ENCODE results near the gene HTR2B.

DNA sequence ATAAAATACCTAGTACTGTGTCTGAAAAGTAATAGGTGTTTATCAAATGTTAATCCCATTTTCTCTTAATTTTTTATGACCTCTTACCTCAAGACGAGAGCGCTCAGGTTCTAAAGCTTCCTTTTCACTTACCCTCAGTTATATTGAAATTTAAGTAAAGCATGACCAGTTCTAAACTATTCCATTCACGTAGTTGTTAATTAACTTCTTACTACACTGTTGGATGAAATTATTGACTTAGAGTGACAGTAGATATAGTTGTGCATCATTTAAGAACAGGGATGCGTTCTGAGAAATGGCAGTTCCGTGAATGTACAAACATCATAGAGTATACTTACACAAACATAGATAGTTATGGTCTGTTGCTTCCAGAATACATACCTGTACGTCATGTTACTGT lies 20.1 kb upstream of the HTR2B start:
- no peak for TF ChIP-seq POLR2AphosphoS5 (IDR thresholded peaks at IDR 0.05)
- TF ChIP-seq, protein P1, sequence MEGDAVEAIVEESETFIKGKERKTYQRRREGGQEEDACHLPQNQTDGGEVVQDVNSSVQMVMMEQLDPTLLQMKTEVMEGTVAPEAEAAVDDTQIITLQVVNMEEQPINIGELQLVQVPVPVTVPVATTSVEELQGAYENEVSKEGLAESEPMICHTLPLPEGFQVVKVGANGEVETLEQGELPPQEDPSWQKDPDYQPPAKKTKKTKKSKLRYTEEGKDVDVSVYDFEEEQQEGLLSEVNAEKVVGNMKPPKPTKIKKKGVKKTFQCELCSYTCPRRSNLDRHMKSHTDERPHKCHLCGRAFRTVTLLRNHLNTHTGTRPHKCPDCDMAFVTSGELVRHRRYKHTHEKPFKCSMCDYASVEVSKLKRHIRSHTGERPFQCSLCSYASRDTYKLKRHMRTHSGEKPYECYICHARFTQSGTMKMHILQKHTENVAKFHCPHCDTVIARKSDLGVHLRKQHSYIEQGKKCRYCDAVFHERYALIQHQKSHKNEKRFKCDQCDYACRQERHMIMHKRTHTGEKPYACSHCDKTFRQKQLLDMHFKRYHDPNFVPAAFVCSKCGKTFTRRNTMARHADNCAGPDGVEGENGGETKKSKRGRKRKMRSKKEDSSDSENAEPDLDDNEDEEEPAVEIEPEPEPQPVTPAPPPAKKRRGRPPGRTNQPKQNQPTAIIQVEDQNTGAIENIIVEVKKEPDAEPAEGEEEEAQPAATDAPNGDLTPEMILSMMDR (IDR thresholded peaks at IDR 0.05) = no peak
